ENCODE results near the gene ANKRD33.

Gene ANKRD33

DNA sequence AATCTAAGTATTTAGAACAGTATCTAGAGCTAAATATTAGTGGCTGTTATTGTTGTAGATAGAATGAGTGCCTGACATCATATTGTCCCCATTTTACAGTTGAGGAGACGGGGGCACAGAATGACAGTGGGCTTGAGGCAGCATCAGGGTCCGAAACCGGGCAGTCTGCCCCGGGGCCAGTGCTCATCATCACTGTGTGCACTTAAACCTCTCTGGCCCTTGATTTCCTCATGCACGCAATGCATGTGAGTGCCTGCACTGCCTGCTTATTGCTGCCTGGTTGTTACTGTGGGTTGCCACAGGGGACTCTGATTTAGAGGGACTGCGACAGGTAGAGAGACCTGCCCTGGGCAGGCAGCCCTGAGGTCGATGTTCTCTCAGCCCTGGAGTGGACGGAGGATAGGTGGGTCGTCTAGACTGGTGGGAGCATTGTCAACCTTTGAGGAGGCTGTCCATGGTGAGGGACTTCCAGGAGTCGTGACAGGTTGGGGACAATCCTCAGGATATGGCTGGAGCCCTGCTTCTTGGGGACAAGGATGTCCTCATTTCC, 29.2 kb downstream of the ANKRD33 start:
- DNase-seq (ENCODE audit: low read depth in 2 of 2), result no peak

DNA sequence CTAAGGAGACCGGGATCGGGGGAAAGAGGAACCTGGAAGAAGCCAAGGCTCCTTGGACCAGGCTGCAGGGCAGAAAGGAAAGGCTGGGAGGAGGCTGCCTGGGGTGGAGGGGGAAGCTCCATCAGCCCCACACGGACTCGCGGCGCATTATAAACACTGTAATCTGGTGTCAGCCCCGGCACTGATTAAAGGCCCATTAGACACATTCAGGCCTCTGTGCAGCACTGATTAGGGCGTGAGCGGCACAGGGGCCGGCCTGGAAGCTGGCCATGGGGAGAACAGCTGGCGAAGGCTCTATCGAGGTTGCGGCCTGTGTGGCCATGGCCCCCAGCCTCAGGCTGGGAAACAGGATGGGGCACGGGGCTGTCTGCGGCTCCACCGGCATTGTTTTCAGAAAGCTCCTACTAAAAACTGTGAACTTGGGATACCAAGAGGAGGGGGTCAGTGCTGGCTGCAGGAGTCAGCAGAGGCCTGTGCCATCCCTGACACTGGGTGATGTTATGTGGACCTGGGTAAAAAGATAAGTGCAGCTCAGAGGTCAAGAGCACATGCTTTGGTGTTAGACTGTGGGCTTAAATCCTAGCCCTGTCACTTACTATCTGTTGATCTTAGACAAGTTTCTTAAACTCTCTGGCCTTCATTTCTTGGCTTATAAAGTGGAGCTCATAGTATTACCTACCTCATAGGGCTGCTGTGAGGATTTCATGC, 30.0 kb downstream of the ANKRD33 start:
- no peak for DNase-seq (ENCODE audit: low read depth in 2 of 2)

DNA sequence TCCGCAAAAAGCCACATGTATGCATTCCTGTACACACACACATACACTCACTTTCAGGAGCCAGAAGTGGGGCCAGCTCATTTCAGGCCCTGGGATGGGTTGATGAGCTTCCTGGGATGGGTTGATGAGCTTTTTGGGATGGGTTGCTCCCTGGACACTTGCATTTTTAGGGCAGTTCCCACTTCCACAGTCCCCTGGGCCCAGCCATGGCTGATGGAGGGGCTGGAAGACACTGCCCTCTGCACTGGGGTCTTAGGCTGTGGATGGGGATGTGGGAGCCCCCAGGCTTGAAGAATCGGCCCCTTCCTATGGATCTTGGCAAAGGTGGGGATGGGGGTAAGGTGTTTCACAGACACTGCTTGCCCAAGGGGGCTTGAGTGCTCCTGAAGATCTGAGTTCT, 32.1 kb downstream of the ANKRD33 start:
- no peak for DNase-seq (ENCODE audit: low read depth in 2 of 2)

DNA sequence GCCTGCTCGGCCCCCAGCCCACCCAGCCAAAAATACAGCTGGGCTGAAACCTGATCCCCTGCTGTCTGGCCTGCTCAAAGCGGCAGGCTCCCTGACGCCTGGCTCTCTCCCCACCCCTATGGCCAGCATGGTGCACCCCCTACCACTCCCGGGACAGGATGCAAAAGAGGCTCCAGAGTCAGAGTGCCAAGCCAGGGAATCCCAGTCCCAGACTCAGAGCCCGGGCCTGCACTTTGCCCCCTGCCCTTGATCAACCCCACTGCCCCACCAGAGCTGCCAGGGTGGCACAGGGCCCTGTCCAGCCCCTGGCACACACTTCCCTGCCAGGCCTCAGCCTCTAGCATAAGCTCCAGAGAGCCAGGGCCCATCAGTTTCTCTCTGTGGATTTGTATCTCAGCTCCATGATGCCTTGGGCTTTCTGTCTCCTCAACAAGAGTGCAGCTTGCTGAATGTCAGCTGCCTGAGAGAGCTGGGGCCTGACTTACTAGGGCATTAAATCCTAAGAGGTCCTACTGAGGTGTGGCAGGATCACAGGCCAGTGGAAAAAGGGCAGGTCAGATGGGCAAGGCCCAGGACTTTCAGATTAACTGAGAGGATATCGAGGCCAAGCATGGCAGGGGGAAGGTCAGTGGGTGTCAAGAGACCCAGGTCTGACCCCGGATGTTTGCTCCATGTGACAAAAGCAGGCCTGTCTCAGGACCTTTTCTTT, 33.3 kb downstream of the ANKRD33 start:
- no peak for DNase-seq (ENCODE audit: low read depth in 2 of 2)

- DNase-seq (ENCODE audit: low read depth in 2 of 2), result no peak
These were observed 34.2 kb downstream of the ANKRD33 start for GRCh38 chr12:51922146-51922545.

GRCh38 chr12:51922762-51923505, 35.0 kb downstream of the ANKRD33 start:
- peak; percentile 49 to 55 for DNase-seq (ENCODE audit: low read depth in 2 of 2)

DNA sequence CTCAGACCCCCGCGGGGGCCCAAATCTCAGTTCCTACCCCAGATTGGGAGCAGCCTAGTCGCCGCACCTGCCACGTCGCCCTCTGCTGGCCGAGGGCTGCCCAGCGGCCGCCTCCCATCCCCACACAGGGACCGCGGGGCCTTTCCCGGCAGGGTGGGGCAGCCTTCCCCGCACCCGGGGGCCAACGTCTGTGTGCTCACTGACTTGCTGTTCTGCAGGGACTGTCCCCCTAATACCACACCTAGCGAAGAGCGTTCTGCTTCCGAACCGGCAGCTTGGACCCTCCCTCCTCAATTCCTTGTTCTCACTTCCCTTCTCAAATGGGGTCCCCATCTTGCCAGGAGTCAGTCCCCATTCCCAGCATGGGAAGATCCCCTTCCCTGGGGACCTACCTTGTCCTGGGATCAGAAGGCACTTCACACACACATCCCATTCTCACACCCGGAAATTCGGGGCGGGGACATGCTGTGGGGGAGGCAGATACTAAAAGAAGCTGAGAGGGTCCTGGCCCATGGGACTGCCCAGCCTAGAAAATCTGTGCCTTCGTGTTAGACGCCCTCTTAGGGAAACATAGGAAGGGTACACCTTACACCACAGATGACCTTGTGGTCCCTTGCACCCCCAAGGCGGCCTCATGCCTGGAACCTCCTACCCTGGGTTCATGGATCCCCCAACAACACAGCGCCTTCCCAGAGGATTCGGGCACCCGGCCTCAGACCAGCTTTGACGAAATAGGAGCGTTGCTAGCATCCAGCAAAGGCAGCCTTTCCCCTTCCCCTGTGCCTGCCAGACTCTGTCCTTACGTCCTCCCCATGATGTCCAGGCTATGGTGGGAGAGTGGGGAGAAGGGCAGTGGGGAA, 35.8 kb downstream of the ANKRD33 start:
- no peak for DNase-seq (ENCODE audit: low read depth in 2 of 2)

- no peak for DNase-seq (ENCODE audit: low read depth in 2 of 2)
These were observed 36.8 kb downstream of the ANKRD33 start for GRCh38 chr12:51924551-51925319.

GRCh38 chr12:51925346-51926063, 37.6 kb downstream of the ANKRD33 start:
- DNase-seq (ENCODE audit: low read depth in 2 of 2), result no peak

- DNase-seq (ENCODE audit: low read depth in 2 of 2), result no peak
These were observed 38.2 kb downstream of the ANKRD33 start for GRCh38 chr12:51926064-51926632.

DNA sequence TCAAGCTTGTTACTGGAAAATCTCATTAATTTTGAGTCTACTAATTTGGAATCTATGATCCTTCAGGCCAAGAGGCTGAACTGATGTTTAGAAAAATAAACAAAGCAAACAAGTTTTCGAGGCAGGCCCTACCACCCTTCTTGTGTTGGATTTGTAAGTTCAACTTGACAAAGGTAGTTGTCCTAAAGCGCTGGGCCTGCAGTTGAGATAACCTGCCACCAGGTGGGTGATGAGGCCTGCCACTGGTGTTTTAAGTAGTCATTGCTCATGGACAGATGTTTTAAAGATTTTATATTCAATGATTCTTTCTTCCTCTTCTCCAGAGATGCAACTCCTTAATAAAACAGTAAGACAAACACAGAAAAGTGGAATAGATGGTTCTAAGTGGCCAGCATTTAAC, 38.8 kb downstream of the ANKRD33 start:
- DNase-seq (ENCODE audit: low read depth in 2 of 2), result no peak

GRCh38 chr12:51932218-51933076, 44.5 kb downstream of the ANKRD33 start:
- DNase-seq (ENCODE audit: low read depth in 2 of 2), result no peak

DNA sequence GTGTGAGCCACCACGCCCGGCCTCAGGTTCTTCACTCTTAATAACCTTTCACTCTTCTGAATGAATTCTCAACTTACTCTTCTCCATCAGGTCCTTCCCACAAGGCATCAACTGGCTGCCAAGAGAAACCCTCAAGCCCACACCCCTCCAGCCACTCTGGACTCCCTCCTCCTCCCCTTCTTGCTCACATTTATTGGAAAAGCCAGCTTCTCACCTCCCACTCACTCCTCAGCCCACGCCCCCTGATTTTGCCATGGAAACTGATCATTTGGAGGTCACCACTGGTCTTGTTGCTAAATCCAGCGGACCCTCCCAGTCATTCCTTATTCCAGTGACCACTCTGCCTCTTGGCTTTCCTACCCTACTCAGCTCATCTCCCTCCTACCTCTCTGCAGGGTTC, 46.2 kb downstream of the ANKRD33 start:
- DNase-seq (ENCODE audit: low read depth in 2 of 2), result no peak

GRCh38 chr12:51937926-51938325, 50.0 kb downstream of the ANKRD33 start:
- no peak for DNase-seq (ENCODE audit: low read depth in 2 of 2)

DNA sequence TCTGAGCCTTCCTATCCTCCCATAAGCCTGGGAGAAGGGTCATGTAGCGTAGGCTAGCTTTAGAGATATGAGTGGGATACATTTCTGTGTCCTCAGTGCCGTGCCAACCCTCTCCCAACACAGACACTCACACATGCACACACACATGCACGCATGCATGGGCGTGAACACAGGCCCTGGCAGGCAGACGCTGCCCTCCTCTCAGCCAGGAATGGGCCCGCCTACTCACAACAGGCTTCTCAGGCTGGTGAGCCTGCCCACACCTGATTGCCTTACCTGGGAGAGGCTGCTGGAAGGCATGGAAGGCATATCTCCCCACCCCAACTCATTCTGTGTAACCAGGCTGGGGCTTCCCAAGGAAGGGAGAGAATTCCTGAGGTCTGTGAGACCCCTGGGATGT, 50.8 kb downstream of the ANKRD33 start:
- no peak for DNase-seq (ENCODE audit: low read depth in 2 of 2)

DNA sequence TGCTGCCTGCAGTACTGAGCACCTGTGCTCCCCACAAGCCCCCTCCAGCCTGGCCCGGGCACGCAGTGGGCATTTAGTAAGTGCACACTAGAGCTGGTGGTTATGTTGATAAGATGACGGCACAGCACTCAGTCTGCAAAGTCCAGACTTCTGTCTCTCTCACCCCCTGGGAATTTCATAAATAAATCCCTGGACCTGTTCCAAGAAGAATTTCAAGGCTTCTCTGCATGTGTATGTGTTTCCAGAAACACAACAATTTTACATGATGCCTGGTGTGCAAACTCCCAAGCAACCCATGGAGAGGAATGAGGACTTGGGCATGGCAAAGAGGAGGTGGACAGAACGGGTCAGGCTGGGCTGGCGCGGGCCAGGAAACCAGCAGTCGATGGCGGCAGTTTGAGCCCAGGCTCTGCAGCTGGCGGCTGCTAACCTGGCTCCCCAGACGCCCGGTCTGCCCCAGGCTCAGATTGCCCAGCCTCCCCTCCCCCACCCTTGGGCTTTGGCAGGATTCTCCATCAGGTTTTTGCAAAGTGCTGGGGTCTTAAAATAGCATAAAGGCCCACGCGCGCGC, 53.2 kb downstream of the ANKRD33 start:
- DNase-seq (ENCODE audit: low read depth in 2 of 2), result no peak

Measured in fibroblast of skin of left biceps (primary cell).